LNCaP clone FGC (cell line): Measurements from ENCODE around the gene CDKN2B-AS1.

Experiments
- DNase-seq: peaks from one replicate; pipeline ENCODE4 v3.0.0-alpha.2; 2011; ENCODE audit warnings: low read depth
- H3K4me3 ChIP-seq: 2 replicates; pipeline ENCODE4 v1.5.1; 2011; ENCODE audit warnings: mild to moderate bottlenecking, low read depth, low read length, control low read depth
- TF ChIP-seq, protein P1 (sequence below): IDR thresholded peaks from 2 replicates; pipeline ENCODE4 v1.5.1; 2012; ENCODE audit warnings: mild to moderate bottlenecking; ENCODE audit not compliant: control insufficient read depth, insufficient read depth; ENCODE audit errors: extremely low read depth

CDKN2B-AS1 gene

DNA sequence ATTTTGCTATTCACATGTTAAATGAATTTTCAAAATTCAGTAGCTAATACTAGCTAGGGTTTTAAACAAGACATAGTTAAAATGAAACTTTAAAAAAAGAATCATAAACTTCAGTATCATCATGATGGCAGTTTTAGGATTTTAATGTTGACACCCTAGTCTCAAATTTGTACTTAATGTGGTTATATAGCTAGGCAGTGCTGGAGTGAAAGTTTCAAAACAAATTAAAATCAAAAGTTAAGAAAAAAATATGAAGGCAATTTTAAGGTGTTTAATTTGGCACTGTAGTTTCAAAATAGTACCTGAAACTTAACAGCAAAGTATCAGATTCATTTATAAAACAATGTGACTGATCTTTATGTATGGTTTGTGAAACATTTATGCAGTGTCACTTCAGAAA is 33.8 kb downstream of the CDKN2B-AS1 start:
- TF ChIP-seq, protein P1, sequence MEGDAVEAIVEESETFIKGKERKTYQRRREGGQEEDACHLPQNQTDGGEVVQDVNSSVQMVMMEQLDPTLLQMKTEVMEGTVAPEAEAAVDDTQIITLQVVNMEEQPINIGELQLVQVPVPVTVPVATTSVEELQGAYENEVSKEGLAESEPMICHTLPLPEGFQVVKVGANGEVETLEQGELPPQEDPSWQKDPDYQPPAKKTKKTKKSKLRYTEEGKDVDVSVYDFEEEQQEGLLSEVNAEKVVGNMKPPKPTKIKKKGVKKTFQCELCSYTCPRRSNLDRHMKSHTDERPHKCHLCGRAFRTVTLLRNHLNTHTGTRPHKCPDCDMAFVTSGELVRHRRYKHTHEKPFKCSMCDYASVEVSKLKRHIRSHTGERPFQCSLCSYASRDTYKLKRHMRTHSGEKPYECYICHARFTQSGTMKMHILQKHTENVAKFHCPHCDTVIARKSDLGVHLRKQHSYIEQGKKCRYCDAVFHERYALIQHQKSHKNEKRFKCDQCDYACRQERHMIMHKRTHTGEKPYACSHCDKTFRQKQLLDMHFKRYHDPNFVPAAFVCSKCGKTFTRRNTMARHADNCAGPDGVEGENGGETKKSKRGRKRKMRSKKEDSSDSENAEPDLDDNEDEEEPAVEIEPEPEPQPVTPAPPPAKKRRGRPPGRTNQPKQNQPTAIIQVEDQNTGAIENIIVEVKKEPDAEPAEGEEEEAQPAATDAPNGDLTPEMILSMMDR = no peak
- no peak overlapping the region for H3K4me3 ChIP-seq
- DNase-seq = no peak

DNA sequence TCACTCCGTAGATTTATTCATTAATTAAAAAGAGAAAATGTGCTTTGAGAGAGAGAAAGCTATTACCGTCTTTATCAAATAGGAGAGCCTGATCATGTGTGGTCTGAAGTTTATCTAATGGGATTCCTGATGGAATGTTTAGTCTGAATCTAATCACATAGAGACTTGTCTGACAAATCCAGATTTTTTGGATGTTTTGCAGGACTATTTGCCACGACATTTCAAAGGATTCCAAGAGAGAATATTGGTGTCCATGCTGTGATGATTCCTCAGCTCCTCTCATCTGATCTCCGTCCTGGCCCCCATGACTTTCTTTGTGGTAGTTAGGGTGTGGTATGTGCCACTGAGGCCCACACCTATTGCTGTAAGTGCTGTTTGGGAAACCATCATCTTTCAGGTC is 34.6 kb downstream of the CDKN2B-AS1 start:
- TF ChIP-seq, protein P1 = no peak
- no peak for DNase-seq
- H3K4me3 ChIP-seq = no peak overlapping the region

DNA sequence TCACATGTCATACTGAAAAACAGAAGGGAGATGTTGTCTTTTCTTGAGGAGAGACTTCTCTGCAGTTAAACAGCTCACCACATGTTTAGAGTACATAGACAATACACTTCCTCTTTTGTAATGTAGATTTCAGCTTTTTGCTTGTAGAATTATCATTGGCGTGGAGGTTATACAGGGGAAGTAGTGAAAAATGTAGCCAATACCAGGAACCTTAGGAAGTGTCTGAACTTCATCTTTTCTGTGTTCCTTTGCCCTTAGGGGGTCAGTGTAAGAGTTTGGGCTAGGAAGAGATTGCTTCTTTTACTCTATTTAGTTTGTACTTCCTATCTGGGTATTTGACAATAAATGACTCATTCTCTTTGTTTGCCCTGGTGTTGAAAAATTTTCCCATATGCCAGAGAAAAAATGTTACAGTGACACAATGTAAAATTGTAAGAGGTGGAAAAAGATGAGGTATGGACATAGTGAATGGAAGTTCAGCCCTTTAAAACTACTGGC is 35.6 kb downstream of the CDKN2B-AS1 start:
- no peak overlapping the region for H3K4me3 ChIP-seq
- TF ChIP-seq, protein P1 = no peak
- no peak for DNase-seq

DNA sequence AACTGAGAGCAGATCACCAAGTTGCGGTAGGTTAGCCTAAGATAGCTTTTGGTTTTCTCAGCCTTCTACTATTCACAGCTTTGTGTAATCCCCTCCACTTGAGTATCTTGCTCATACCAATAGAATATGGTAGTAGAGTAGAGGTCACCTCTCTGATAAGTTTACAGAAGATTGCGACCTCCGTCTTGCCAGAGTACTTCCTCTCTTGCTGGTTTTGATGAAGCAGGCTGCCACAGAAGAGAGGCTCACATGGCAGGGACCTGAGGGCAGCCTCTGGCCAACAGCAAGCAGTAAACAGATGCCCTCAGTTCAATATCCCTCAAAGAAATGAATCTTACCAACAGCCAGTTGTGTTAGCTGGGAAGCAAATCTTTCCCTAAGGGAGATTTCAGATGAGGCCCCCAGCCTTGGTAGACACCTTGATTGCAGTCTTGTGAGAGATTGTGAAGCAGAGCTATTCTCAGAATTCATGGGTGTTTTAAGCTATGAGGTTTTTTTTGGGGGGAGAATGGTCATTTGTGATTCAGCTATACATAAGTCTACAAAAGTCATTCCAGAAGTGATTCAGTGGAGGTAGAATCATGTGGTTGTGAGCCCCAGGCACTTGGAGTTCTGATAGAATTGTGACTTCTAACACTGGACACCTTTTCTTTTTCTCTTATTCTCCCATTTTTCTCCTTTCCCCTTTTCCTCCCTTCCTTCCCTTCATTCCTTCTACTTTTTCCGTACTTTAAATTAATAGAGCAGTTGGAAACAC is 37.2 kb downstream of the CDKN2B-AS1 start:
- TF ChIP-seq, protein P1 = no peak
- DNase-seq = no peak
- H3K4me3 ChIP-seq = no peak overlapping the region

DNA sequence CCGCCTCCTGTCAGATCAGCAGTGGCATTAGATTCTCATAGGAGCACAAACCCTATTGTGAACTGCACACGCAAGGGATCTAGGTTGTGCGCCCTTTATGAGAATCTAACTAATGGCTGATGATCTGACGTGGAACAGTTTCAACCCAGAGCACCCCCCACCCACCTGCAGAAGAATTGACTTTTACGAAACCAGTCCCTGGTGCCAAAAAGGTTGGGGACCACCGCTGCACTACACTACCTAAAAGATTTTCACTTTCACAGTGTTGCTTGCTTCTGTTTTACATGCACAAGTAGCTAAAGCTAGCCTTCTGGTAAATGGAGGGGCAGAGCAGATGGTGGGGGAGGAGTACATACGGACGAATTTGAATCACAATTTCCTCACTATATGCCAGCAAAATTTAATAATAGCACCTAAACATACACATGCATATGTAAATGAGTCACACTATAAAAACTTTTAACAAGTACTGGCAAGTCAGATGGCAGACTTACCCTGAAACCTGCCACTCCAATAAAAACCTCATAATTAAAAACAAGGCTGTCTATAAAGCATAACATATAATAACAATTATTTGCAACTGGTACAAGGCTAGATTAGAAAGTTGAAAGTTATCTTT is 38.5 kb downstream of the CDKN2B-AS1 start:
- no peak overlapping the region for H3K4me3 ChIP-seq
- DNase-seq = no peak
- TF ChIP-seq, protein P1 = no peak

DNA sequence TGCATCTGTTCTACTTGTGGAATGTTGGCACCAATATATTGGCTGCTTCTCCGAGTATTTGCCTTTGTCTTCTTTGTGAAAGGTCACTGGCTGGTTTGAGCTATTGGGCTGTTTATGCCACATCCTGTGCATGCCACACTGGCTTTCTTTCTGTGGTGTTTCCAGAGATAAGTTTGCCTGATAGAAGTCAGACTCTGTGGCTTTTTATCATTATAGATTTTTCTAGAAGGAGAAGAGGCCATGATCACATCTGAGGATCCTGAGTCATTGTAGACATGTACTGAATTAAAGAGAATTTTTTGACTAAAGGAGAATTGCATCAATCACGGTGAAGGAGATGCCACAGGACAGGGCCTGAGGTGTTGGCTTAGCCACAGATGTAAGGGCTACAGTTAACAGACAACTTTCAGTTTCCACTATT is 41.0 kb downstream of the CDKN2B-AS1 start:
- TF ChIP-seq, protein P1 = no peak
- no peak for DNase-seq
- no peak overlapping the region for H3K4me3 ChIP-seq
